OCI-LY1 (cell line): ENCODE measurements around the gene TSEN2.

Experiments
- EZH2 ChIP-seq: fragments of 200-600 bp; sonication (generic), shearing (Covaris generic); IDR thresholded peaks from 2 replicates; pipeline ENCODE4 v1.8.0; 2017; ENCODE audit warnings: borderline replicate concordance, mixed run types, mild to moderate bottlenecking, antibody characterized with exemption, low read length, moderate library complexity, mixed read lengths
- TF ChIP-seq, protein P1 (sequence below): fragments of 200-600 bp; sonication (generic), shearing (Covaris generic); IDR thresholded peaks from 2 replicates; pipeline ENCODE4 v1.5.1; 2017; ENCODE audit warnings: mild to moderate bottlenecking, antibody characterized with exemption, low read length, moderate library complexity, mixed read lengths

DNA sequence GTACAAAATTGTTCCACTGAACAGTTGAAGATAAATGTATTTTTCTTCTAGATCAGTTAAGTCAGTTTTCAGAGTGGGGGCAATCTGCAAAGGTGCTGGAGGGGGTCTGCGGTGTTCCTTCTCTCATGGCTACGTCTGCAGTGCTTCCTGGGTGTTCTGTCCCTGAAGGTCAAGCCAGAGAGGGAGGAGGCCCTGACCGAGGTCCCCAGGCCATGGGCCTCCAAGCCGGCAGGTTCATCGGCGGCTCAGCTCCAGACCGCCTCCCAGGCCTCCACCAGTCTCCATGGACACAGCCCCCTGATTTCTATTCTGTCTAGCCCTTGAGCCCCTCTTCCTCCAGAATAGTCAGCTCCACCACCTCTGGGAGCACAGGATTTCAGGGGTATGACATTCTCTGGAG, 28.5 kb upstream of the TSEN2 start:
- TF ChIP-seq, protein P1, sequence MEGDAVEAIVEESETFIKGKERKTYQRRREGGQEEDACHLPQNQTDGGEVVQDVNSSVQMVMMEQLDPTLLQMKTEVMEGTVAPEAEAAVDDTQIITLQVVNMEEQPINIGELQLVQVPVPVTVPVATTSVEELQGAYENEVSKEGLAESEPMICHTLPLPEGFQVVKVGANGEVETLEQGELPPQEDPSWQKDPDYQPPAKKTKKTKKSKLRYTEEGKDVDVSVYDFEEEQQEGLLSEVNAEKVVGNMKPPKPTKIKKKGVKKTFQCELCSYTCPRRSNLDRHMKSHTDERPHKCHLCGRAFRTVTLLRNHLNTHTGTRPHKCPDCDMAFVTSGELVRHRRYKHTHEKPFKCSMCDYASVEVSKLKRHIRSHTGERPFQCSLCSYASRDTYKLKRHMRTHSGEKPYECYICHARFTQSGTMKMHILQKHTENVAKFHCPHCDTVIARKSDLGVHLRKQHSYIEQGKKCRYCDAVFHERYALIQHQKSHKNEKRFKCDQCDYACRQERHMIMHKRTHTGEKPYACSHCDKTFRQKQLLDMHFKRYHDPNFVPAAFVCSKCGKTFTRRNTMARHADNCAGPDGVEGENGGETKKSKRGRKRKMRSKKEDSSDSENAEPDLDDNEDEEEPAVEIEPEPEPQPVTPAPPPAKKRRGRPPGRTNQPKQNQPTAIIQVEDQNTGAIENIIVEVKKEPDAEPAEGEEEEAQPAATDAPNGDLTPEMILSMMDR = no peak
- no peak for TF ChIP-seq EZH2
